K562 (cell line): ENCODE results near the gene ST14.

ENCODE experiments used
- ATF2 ChIP-seq: sonication (generic); formaldehyde crosslinking; IDR thresholded peaks from 2 replicates; pipeline ENCODE4 v1.8.1; 2022; ENCODE audit warnings: missing genetic modification reagents
- CEBPB ChIP-seq: fragments of 450-650 bp; IDR thresholded peaks from 2 replicates; pipeline ENCODE4 v1.6.1; 2016; ENCODE audit warnings: missing genetic modification characterization, missing compliant biosample characterization
- CTCF ChIP-seq, 3 experiments: IDR thresholded peaks in 2 of 3; conservative IDR thresholded peaks in 1 of 3; 2 replicates each; pipeline ENCODE4 v1.5.1; 2011 to 2012; ENCODE audit warnings: low read length in 3 of 3, mild to moderate bottlenecking in 3 of 3, control low read depth in 2 of 3, improper control_type of control experiment in 1 of 3, inconsistent platforms in 1 of 3, low read depth in 1 of 3, mixed read lengths in 1 of 3, moderate library complexity in 1 of 3; ENCODE audit not compliant: insufficient read depth in 2 of 3
- TBL1XR1 ChIP-seq, 2 experiments: IDR thresholded peaks; 2 replicates each; pipeline ENCODE4 v1.6.1; 2012; ENCODE audit warnings: improper control_type of control experiment in 2 of 2, low read length in 2 of 2, mild to moderate bottlenecking in 1 of 2
- ZBTB33 ChIP-seq: sonication (generic); formaldehyde crosslinking; IDR thresholded peaks from 2 replicates; pipeline ENCODE4 v1.8.1; 2023; ENCODE audit warnings: mild to moderate bottlenecking, missing genetic modification reagents

DNA sequence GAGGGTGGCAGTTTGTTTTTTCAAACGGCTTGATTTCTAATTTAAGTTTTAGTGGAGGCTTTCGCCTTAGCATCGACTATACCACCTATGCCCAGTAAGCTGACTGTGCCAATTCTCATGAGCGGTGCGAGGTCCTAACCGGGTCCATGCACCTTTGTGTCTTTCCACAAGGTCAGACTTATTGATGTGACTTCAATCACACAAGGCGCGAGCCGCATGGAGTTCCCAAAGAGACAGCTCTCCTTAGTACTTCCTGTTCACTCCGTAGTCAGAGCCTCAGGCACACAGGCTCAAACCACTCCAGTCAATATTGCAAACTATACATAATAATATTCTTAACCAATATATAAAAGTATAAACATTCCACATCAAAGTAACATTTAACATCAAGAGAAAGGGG is 18.2 kb downstream of the ST14 start:
- TF ChIP-seq ZBTB33 (CRISPR knock-in tag) (no peak), CEBPB (tag) (no peak), ATF2 (no peak), TBL1XR1 (IDR thresholded peaks at IDR 0.05; ENCODE audit: low read length in 2 of 2) (no peak), CTCF (IDR thresholded peaks at IDR 0.05 in 2 of 3, conservative IDR thresholded peaks at IDR 0.05 in 1 of 3; ENCODE audit: insufficient read depth in 2 of 3, low read depth in 1 of 3, low read length in 3 of 3) (no peak)
